ENCODE results near the gene ALG12.

DNA sequence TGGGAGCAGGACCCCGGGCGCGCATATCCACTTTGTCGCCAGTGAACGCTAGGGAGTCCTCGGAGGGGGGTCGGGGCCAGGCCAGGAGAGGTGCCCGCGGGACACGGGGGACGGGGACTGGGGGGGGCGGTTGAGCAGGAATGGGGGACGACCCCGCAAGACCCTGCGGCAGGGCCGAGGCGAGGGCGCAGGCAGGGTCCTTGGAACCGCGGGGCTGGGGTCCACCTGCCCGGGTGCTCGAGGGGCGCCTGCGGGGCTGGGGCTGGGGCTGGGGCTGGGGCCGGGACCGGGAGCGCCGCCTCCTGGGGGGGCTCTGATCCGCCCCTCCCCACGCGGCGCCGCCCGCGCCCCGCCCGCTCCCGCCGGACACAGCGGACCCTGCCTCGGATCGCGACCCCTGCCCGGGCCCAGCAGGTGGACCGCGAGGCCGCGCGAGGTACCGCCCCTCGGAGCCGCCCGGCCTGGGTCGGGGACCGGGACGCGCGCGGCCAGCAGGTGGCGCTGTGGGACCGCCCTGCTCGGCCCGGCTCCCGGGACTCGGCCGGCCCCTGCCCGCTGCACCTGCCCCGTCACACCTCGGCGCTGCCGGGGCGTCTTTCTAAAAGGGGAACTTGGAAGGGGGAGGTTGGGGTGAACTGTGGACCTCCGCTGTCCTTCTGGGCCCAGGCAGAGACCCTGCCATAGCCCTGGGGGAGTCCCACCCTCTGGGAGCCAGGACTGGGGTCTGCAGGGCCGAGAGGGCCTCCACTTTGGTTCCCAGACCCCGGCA lies 11.2 kb upstream of the ALG12 start:
- TF ChIP-seq, protein P1, sequence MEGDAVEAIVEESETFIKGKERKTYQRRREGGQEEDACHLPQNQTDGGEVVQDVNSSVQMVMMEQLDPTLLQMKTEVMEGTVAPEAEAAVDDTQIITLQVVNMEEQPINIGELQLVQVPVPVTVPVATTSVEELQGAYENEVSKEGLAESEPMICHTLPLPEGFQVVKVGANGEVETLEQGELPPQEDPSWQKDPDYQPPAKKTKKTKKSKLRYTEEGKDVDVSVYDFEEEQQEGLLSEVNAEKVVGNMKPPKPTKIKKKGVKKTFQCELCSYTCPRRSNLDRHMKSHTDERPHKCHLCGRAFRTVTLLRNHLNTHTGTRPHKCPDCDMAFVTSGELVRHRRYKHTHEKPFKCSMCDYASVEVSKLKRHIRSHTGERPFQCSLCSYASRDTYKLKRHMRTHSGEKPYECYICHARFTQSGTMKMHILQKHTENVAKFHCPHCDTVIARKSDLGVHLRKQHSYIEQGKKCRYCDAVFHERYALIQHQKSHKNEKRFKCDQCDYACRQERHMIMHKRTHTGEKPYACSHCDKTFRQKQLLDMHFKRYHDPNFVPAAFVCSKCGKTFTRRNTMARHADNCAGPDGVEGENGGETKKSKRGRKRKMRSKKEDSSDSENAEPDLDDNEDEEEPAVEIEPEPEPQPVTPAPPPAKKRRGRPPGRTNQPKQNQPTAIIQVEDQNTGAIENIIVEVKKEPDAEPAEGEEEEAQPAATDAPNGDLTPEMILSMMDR (conservative IDR thresholded peaks at IDR 0.05; ENCODE audit: low read depth, low read length) = no peak; the same call in 1 of the 2 replicates
- no peak for TF ChIP-seq EZH2 (IDR thresholded peaks at IDR 0.05; ENCODE audit: borderline replicate concordance, low read depth, low read length, poor library complexity, severe bottlenecking)
